ENCODE results near the gene HYLS1.

DNA sequence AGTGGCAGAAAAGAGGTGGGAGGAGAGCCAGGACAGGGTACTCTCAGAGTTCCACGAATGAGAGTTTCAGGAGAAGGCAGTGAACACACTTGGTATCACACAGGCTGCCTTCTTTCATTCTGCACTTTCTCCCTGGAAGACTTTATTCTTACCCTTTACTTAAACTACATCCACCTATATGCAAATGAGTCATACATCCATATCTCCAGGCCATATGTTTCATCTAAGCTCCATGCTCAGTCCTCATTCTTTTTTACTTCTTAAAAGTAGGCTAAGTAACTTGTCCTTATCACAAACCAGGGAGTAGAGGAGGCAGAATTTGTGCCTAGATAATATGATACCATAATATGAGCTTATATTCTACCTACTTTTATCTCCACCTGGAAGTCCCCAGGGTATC, 6.2 kb upstream of the HYLS1 start:
- TF ChIP-seq PPARA (CRISPR knock-in tag; IDR thresholded peaks at IDR 0.05; ENCODE audit: borderline replicate concordance) (no peak), GLIS3 (CRISPR knock-in tag; IDR thresholded peaks at IDR 0.05) (no peak), OSR1 (CRISPR knock-in tag; IDR thresholded peaks at IDR 0.05) (no peak), PATZ1 (CRISPR knock-in tag; IDR thresholded peaks at IDR 0.05; ENCODE audit: borderline replicate concordance) (no peak), ZFP3 (CRISPR knock-in tag; IDR thresholded peaks at IDR 0.05) (no peak), CSDC2 (CRISPR knock-in tag; IDR thresholded peaks at IDR 0.05) (no peak), ZNF70 (CRISPR knock-in tag; IDR thresholded peaks at IDR 0.05) (no peak)
- TF ChIP-seq, protein P1, sequence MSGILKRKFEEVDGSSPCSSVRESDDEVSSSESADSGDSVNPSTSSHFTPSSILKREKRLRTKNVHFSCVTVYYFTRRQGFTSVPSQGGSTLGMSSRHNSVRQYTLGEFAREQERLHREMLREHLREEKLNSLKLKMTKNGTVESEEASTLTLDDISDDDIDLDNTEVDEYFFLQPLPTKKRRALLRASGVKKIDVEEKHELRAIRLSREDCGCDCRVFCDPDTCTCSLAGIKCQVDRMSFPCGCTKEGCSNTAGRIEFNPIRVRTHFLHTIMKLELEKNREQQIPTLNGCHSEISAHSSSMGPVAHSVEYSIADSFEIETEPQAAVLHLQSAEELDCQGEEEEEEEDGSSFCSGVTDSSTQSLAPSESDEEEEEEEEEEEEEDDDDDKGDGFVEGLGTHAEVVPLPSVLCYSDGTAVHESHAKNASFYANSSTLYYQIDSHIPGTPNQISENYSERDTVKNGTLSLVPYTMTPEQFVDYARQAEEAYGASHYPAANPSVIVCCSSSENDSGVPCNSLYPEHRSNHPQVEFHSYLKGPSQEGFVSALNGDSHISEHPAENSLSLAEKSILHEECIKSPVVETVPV (CRISPR knock-in tag; IDR thresholded peaks at IDR 0.05), result no peak

Data from SK-N-SH treated with all-trans-retinoic acid at 6 μM for 48 hours (cell line).